Measurements from ENCODE around the gene LIN37. TPM values are rescaled to one million over a fixed set of nuclear protein-coding genes. Genes with fewer than 3 reads are reported as not detected.

Gene LIN37
- total and polyA plus RNA-seq, 2 of the 13 experiments (the other 11 are each of a cell fraction or from before 2014, with no cell fraction given) = 6.3 to 8.7 TPM

- TF ChIP-seq IKZF4 (CRISPR knock-in tag; IDR thresholded peaks at IDR 0.05; ENCODE audit: borderline replicate concordance, low read depth, not compliant biosample characterization) = no peak
- peak; percentile 36; the same call in 1 of the 2 replicates for TF ChIP-seq ZNF609 (CRISPR knock-in tag; IDR thresholded peaks at IDR 0.05; ENCODE audit: borderline replicate concordance)
- peak; percentile 76; the same call in 1 of the 2 replicates for TF ChIP-seq BRD4 (CRISPR knock-in tag; IDR thresholded peaks at IDR 0.05)
- no peak for TF ChIP-seq BHLHE40 (IDR thresholded peaks at IDR 0.05; ENCODE audit: low read length)
- TF ChIP-seq HMGXB3 (CRISPR knock-in tag; IDR thresholded peaks at IDR 0.05; ENCODE audit: borderline replicate concordance) = no peak
- peak; percentile 60 for TF ChIP-seq TFDP2 (CRISPR knock-in tag; IDR thresholded peaks at IDR 0.05)
- no peak for TF ChIP-seq RARA (CRISPR knock-in tag; IDR thresholded peaks at IDR 0.05)
- peak; percentile 3; the same call in 1 of the 2 replicates for TF ChIP-seq ZNF891 (CRISPR knock-in tag; IDR thresholded peaks at IDR 0.05)
- no peak for TF ChIP-seq ZBTB38 (CRISPR knock-in tag; IDR thresholded peaks at IDR 0.05)
- TF ChIP-seq ELF3 (CRISPR knock-in tag; IDR thresholded peaks at IDR 0.05) = no peak
- TF ChIP-seq ZSCAN30 (CRISPR knock-in tag; IDR thresholded peaks at IDR 0.05) = no peak
- no peak for TF ChIP-seq NFE2L2 (IDR thresholded peaks at IDR 0.05; ENCODE audit: low read length)
- peak; percentile 37 for TF ChIP-seq DRAP1 (CRISPR knock-in tag; IDR thresholded peaks at IDR 0.05)
- no peak for TF ChIP-seq ZXDC (CRISPR knock-in tag; IDR thresholded peaks at IDR 0.05)
Observed at GRCh38 chr19:35716801-35717664, 31.3 kb upstream of the LIN37 start (continued).
